ENCODE data around the gene PCDHB7.
"Not testable (repeated sequence)": the region's sequence is repeated elsewhere in the genome, so short reads cannot be mapped to it uniquely, and the experiment has no call there.

The PCDHB7 gene

DNA sequence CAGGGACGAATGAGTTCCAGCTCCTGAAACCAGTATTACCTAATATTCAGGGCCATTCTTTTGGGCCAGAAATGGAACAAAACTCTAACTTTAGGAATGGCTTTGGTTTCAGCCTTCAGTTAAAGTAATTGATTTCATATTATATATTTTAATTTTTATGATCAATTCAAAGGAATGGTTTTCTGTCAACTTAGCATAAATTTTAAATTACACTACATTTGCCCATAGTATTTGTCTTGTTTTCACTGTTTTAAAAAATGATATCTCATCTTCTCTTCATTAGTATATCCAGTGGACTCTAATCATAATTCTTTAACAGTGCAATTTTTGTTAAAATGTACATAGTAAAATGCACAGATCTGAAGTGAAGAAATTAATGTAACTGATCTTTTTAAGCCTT, 7.9 kb downstream of the PCDHB7 start:
- no peak for DNase-seq (ENCODE audit: low read depth, low spot score)

- peak; percentile 28 for DNase-seq (ENCODE audit: low read depth, low spot score)
Measured at GRCh38 chr5:141182248-141182647, 9.8 kb downstream of the PCDHB7 start, which contains the start of gene PCDHB16. TSS of gene PCDHB16 (plus strand) at chr5:141182387. CDS start at chr5:141182560, 173 bp downstream.

GRCh38 chr5:141184117-141184855, 11.8 kb downstream of the PCDHB7 start:
- DNase-seq (ENCODE audit: low read depth, low spot score): not testable (repeated sequence)

GRCh38 chr5:141186897-141187512, 14.6 kb downstream of the PCDHB7 start, which contains the start of gene PCDHB9:
TSS of gene PCDHB9 (plus strand) at chr5:141187161. CDS start at chr5:141187319, 158 bp downstream.
- DNase-seq (ENCODE audit: low read depth, low spot score): peak; percentile 7

DNA sequence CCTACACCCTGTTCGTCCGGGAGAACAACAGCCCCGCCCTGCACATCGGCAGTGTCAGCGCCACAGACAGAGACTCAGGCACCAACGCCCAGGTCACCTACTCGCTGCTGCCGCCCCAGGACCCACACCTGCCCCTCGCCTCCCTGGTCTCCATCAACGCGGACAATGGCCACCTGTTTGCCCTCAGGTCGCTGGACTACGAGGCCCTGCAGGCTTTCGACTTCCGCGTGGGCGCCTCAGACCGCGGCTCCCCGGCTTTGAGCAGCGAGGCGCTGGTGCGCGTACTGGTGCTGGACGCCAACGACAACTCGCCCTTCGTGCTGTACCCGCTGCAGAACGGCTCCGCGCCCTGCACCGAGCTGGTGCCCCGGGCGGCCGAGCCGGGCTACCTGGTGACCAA, 16.2 kb downstream of the PCDHB7 start:
- DNase-seq (ENCODE audit: low read depth, low spot score): not testable (repeated sequence)

DNA sequence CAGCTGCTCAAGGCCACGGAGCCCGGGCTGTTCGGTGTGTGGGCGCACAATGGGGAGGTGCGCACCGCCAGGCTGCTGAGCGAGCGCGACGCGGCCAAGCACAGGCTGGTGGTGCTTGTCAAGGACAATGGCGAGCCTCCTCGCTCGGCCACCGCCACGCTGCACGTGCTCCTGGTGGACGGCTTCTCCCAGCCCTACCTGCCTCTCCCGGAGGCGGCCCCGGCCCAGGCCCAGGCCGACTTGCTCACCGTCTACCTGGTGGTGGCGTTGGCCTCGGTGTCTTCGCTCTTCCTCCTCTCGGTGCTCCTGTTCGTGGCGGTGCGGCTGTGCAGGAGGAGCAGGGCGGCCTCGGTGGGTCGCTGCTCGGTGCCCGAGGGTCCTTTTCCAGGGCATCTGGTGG, 16.7 kb downstream of the PCDHB7 start:
- DNase-seq (ENCODE audit: low read depth, low spot score): not testable (repeated sequence)

DNA sequence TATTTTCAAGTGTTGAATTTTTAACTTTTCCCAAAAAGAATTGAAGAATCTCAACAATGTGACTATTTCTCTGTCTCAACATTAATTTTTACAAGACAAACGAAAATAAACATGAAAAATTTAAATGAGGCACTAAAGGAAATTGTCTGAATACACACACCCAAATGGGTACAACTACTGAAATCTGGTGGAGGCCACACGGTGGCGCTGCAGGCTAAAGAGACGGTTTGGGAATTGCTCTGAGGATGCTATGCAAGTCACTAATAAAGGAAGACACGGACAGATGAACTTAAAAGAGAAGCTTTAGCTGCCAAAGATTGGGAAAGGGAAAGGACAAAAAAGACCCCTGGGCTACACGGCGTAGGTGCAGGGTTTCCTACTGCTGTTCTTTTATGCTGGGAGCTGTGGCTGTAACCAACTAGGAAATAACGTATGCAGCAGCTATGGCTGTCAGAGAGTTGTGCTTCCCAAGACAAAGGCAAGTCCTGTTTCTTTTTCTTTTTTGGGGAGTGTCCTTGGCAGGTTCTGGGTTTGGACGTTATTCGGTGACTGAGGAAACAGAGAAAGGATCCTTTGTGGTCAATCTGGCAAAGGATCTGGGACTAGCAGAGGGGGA, 19.8 kb downstream of the PCDHB7 start, which contains the start of gene PCDHB10:
Gene PCDHB10 (plus strand): TSS at position 244 of the 616 bp plus-strand sequence. CDS start 200 bp downstream, at position 444.
- peak; percentile 39 for DNase-seq (ENCODE audit: low read depth, low spot score)

GRCh38 chr5:141194332-141194731, 21.9 kb downstream of the PCDHB7 start:
- not testable (repeated sequence) for DNase-seq (ENCODE audit: low read depth, low spot score)

- no peak for DNase-seq (ENCODE audit: low read depth, low spot score)
Measured at GRCh38 chr5:141196363-141196762, 23.9 kb downstream of the PCDHB7 start.

- no peak for DNase-seq (ENCODE audit: low read depth, low spot score)
Measured at GRCh38 chr5:141199359-141200235, 27.2 kb downstream of the PCDHB7 start, which contains the start of gene PCDHB11. TSS of gene PCDHB11 (plus strand) at chr5:141199627. CDS start at chr5:141199775, 148 bp downstream.

DNA sequence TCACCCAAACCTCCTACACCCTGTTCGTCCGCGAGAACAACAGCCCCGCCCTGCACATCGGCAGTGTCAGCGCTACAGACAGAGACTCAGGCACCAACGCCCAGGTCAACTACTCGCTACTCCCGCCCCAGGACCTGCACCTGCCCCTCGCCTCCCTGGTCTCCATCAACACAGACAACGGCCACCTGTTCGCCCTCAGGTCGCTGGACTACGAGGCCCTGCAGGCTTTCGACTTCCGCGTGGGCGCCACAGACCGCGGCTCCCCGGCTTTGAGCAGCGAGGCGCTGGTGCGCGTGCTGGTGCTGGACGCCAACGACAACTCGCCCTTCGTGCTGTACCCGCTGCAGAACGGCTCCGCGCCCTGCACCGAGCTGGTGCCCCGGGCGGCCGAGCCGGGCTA, 28.7 kb downstream of the PCDHB7 start:
- DNase-seq (ENCODE audit: low read depth, low spot score): not testable (repeated sequence)

DNA sequence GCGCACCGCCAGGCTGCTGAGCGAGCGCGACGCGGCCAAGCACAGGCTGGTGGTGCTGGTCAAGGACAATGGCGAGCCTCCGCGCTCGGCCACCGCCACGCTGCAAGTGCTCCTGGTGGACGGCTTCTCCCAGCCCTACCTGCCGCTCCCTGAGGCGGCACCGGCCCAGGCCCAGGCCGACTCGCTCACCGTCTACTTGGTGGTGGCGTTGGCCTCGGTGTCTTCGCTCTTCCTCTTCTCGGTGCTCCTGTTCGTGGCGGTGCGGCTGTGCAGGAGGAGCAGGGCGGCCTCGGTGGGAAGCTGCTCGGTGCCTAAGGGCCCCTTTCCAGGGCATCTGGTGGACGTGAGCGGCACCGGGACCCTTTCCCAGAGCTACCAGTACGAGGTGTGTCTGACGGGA, 29.2 kb downstream of the PCDHB7 start:
- not testable (repeated sequence) for DNase-seq (ENCODE audit: low read depth, low spot score)

GRCh38 chr5:141208478-141208877, 36.0 kb downstream of the PCDHB7 start, which contains the start of gene PCDHB12:
TSS of gene PCDHB12 (plus strand) at chr5:141208719. CDS start at chr5:141208908, 189 bp downstream.
- no peak for DNase-seq (ENCODE audit: low read depth, low spot score)

DNA sequence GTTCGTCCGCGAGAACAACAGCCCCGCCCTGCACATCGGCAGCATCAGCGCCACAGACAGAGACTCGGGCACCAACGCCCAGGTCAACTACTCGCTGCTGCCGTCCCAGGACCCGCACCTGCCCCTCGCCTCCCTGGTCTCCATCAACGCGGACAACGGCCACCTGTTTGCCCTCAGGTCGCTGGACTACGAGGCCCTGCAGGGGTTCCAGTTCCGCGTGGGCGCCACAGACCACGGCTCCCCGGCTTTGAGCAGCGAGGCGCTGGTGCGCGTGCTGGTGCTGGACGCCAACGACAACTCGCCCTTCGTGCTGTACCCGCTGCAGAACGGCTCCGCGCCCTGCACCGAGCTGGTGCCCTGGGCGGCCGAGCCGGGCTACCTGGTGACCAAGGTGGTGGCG, 37.8 kb downstream of the PCDHB7 start:
- DNase-seq (ENCODE audit: low read depth, low spot score): not testable (repeated sequence)

- not testable (repeated sequence) for DNase-seq (ENCODE audit: low read depth, low spot score)
Measured at GRCh38 chr5:141210849-141211248, 38.4 kb downstream of the PCDHB7 start.

GRCh38 chr5:141213656-141214339, 41.4 kb downstream of the PCDHB7 start, which contains the start of gene PCDHB13:
TSS of gene PCDHB13 (plus strand) at chr5:141213919. CDS start at chr5:141214124, 205 bp downstream.
- peak; percentile 23 for DNase-seq (ENCODE audit: low read depth, low spot score)

GRCh38 chr5:141214583-141214982, 42.1 kb downstream of the PCDHB7 start:
- DNase-seq (ENCODE audit: low read depth, low spot score): not testable (repeated sequence)

- not testable (repeated sequence) for DNase-seq (ENCODE audit: low read depth, low spot score)
Measured at GRCh38 chr5:141215504-141215903, 43.1 kb downstream of the PCDHB7 start.

GRCh38 chr5:141216035-141216434, 43.6 kb downstream of the PCDHB7 start:
- not testable (repeated sequence) for DNase-seq (ENCODE audit: low read depth, low spot score)

DNA sequence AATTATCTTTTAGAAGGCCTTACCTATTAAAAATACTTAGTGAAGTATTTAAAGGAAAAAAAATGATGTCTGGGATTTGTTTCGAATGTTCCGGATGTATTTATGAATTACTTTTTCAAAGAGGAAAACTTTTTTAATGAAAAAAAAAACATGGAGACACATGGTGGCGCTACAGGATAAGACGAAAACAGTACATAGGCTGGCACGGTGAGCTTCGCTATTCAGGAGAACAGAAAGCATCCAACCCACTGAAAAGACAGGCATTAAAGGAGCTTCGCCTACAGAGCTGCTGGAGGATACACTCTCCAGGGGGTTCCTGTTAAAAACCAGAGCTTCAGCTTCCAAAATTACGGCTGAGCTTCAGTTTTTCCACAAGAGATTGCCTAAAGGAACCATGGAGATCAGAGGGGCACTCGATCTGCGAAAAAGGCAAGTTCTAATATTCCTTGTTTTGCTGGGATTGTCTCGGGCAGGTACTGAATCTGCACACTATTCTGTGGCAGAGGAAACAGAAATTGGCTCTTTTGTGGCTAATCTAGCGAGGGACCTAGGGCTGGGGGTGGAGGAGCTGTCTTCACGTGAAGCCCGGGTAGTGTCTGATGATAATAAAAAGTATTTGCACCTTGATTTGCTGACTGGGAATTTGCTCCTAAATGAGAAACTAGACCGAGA, 50.8 kb downstream of the PCDHB7 start, which contains the start of gene PCDHB14:
Gene PCDHB14 (plus strand): TSS at position 232 of the 672 bp plus-strand sequence. CDS start 163 bp downstream, at position 395.
- DNase-seq (ENCODE audit: low read depth, low spot score): peak; percentile 26

All from astrocyte of the hippocampus (primary cell).